ENCODE measurements around the gene CLDN9. TPM values are rescaled to one million over a fixed set of nuclear protein-coding genes. Genes with fewer than 3 reads are reported as not detected.
A peak's percentile ranks its signal among the peaks of the same experiment; 100 is the strongest.

CLDN9 gene
- total and polyA plus RNA-seq, 9 of the 15 experiments (the other 6 are each of a cell fraction or from before 2014, with no cell fraction given): 0.12 to 0.44 (median 0.22) TPM; not detected in 4

- TF ChIP-seq ZNF407 (IDR thresholded peaks at IDR 0.05; ENCODE audit: low read depth): no peak
- TF ChIP-seq ZNF609 (CRISPR knock-in tag; IDR thresholded peaks at IDR 0.05; ENCODE audit: borderline replicate concordance): 0 out of 2 replicates have a peak, but pooled peaks have one; percentile 49
- TF ChIP-seq U2AF2 (optimal IDR thresholded peaks at IDR 0.05; ENCODE audit: low read depth, low read length): no peak
- TF ChIP-seq ETS1 (conservative IDR thresholded peaks at IDR 0.05; ENCODE audit: control insufficient read depth, low read depth, low read length): no peak
- no peak for TF ChIP-seq MYBL2 (IDR thresholded peaks at IDR 0.05; ENCODE audit: low read depth)
- no peak for TF ChIP-seq MYBL2 (CRISPR knock-in tag; IDR thresholded peaks at IDR 0.05; ENCODE audit: borderline replicate concordance)
- no peak for TF ChIP-seq HIVEP1 (CRISPR knock-in tag; IDR thresholded peaks at IDR 0.05)
- no peak; the same call in 1 of the 2 replicates for TF ChIP-seq FOXP1 (CRISPR knock-in tag; IDR thresholded peaks at IDR 0.05)
- TF ChIP-seq HBP1 (CRISPR knock-in tag; IDR thresholded peaks at IDR 0.05): peak; percentile 77; the same call in 1 of the 2 replicates
- TF ChIP-seq ZKSCAN8 (CRISPR knock-in tag; IDR thresholded peaks at IDR 0.05): no peak
Measured at GRCh38 chr16:3020604-3021448, 8.1 kb downstream of the CLDN9 start (continued).
